NCI-H2107 treated with DMSO at 0.1 percent for 48 hours (cell line): ENCODE measurements around the gene ASNS.

Source experiments
- DNase-seq: peaks from one replicate; lab custom pipeline; 2025; ENCODE audit not compliant: unreplicated experiment; lab: John Stamatoyannopoulos, UW

ASNS gene

GRCh38 chr7:97844036-97844435, 28.2 kb downstream of the ASNS start:
- no peak for DNase-seq

DNA sequence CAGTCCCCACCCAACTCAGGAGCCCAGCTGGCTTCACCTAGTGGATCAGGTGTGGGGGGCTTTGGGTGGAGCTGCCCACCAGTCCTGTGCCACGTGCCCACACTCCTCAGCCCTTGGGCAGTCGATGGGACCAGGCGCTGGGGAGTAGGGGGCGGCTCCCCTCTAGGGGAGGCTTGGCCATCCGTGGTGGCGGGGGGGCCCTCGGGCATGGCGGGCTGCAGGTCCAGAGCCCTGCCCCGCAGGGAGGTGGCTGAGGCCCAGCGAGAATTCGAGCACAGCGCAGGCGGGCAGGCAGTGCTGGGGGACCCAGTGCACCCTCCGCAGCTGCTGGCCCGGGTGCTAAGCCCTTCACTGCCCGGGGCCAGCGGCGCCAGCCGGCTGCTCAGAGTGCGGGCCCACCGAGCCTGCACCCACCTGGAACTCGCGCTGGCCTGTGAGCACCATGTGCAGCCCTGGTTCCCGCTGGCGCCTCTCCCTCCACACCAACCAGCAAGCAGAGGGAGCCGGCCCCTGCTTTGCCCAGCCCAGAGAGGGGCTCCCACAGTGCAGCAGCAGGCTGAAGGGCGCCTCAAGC, 29.3 kb downstream of the ASNS start:
- DNase-seq = no peak

DNA sequence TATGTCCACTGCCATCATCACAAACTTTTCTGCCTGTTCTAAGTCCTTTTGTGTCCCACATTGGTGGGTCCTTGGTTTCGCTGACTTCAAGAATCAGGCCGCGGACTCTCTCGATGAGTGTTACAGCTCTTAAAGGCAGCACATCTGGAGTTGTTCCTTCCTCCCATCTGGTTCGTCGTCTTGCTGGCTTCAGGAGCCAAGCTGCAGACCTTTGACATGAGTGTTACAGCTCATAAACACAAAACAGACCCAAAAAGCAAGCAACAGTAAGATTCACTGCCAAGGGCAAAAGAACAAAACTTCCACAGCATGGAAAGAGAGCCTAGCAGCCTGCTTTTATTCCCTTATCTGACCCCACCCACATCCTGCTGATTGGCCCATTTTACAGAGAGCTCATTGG, 30.2 kb downstream of the ASNS start:
- DNase-seq = no peak

GRCh38 chr7:97835296-97836138, 36.7 kb downstream of the ASNS start:
- peak; percentile 66 for DNase-seq

- DNase-seq = peak; percentile 9
These were observed 53.0 kb downstream of the ASNS start for GRCh38 chr7:97819161-97819560.

DNA sequence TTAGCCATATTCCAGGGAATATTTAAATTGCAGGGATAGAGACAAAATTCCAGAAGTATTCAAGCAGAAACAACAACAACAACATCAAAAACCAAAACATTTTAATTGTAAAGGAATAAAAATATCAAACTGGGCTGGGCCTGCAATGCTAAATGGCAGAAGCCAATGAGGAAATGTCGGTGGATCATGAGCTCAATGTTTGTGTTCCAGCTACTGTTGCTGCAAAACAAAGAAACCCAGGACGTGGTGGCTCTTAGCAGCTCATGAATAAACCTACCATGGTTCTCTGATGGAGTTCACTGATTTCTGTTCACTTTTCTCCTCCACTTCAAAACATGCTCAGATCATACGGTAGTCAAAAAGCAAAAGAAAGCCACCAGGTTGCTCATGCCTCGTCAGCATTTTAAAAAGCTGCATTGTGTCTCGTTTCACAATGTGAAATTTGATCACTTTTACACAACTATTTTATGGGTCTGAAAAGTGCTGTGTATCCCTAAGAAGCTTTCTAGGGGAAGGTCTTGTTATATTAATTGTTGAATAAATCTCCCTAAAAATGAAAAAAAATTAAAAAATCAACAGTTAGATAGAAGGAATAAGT, 54.0 kb downstream of the ASNS start:
- peak; percentile 18 for DNase-seq
